A673 (cell line): ENCODE results near the gene RBM19. TPM values are rescaled to one million over a fixed set of nuclear protein-coding genes. Genes with fewer than 3 reads are reported as not detected.

Experiments
- BruUV-seq: library from RNA; stranded (reverse); fragments of 400-500 nt; replicated peaks from 2 replicates; lab custom pipeline; 2021; lab: Mats Ljungman, UMichigan
- CTCF ChIA-PET: fragments of 300-600 bp; sonication (Branson Sonifier 250); formaldehyde crosslinking; loops from one replicate; lab custom pipeline; 2022; ENCODE audit warnings: antibody characterized with exemption; lab: Charles Lee
- POLR2A ChIA-PET: fragments of 300-600 bp; sonication (Branson Sonifier 250); formaldehyde crosslinking; loops from one replicate; lab custom pipeline; 2022; ENCODE audit warnings: antibody characterized with exemption; ENCODE audit not compliant: low non-redundant PET; lab: Charles Lee
- DNase-seq: peaks from one replicate; pipeline ENCODE4 v3.0.0-alpha.2; 2015; ENCODE audit warnings: low spot score
- H3K27ac ChIP-seq: fragments of 200-600 bp; sonication (generic); 2 replicates; pipeline ENCODE4 v1.5.1; 2016; ENCODE audit warnings: mixed run types, low read depth, mild to moderate bottlenecking, mixed read lengths, antibody characterized with exemption, low read length; ENCODE audit not compliant: poor library complexity, severe bottlenecking
- H3K27me3 ChIP-seq: fragments of 200-600 bp; sonication (generic); replicated peaks from 2 replicates; pipeline ENCODE4 v1.6.1; 2017; ENCODE audit warnings: mixed run types, low read depth, mild to moderate bottlenecking, mixed read lengths, antibody characterized with exemption, low read length; ENCODE audit not compliant: insufficient read depth, poor library complexity
- H3K36me3 ChIP-seq: fragments of 200-600 bp; sonication (generic); 2 replicates; pipeline ENCODE4 v1.6.1; 2016; ENCODE audit warnings: mixed run types, mild to moderate bottlenecking, mixed read lengths, antibody characterized with exemption, low read length; ENCODE audit not compliant: insufficient read depth, poor library complexity, severe bottlenecking
- H3K4me1 ChIP-seq: fragments of 200-600 bp; sonication (generic); 2 replicates; pipeline ENCODE4 v1.6.1; 2017; ENCODE audit warnings: mixed run types, mild to moderate bottlenecking, mixed read lengths, antibody characterized with exemption, low read length; ENCODE audit not compliant: insufficient read depth, poor library complexity, severe bottlenecking
- H3K4me3 ChIP-seq: fragments of 200-600 bp; sonication (generic); 2 replicates; pipeline ENCODE4 v1.5.1; 2016; ENCODE audit warnings: low read depth, mixed run types, mild to moderate bottlenecking, mixed read lengths, low read length; ENCODE audit not compliant: poor library complexity, severe bottlenecking
- H3K9me3 ChIP-seq: fragments of 200-600 bp; sonication (generic); 2 replicates; pipeline ENCODE4 v1.6.1; 2016; ENCODE audit warnings: mixed run types, low read depth, mild to moderate bottlenecking, mixed read lengths, antibody characterized with exemption, low read length; ENCODE audit not compliant: poor library complexity, severe bottlenecking
- CTCF ChIP-seq: fragments of 300-800, 200-600 bp; sonication (generic); conservative IDR thresholded peaks from 2 replicates; pipeline ENCODE4 v1.5.1; 2017; ENCODE audit warnings: low read depth, mild to moderate bottlenecking, antibody characterized with exemption, low read length, moderate library complexity, mixed read lengths
- EZH2 ChIP-seq: fragments of 200-600 bp; sonication (generic); IDR thresholded peaks from 2 replicates; pipeline ENCODE4 v1.6.1; 2017; ENCODE audit warnings: borderline replicate concordance, low read depth, mild to moderate bottlenecking, mixed read lengths, antibody characterized with exemption, low read length; ENCODE audit not compliant: poor library complexity, severe bottlenecking
- intact Hi-C: fragments of 100-400 bp; cut with micrococcal nuclease; formaldehyde crosslinking; loops from one replicate; pipeline ENCODE4 v1.10.0; 2022; ENCODE audit not compliant: unreplicated experiment
- total RNA-seq: library from RNA; stranded (reverse); gene quantifications from 2 replicates; pipeline ENCODE4 v1.2.3, GENCODE V29; 2021

The RBM19 gene
- total RNA-seq, 1 experiment from 2014 or later: 47.1 TPM

GRCh38 chr12:113942209-113942608 is 23.9 kb downstream of the RBM19 start:
- ChIA-PET CTCF (no interaction called here), POLR2A (no interaction called here)
- TF ChIP-seq EZH2 (no peak), CTCF (no peak)
- no peak overlapping the region for H3K27ac ChIP-seq
- no TSS peak for BruUV-seq
- peaks cover 11% of the 10 kb centered on the region for H3K36me3 ChIP-seq
- no peaks in the 10 kb centered on the region for H3K4me1 ChIP-seq
- no peaks in the 10 kb centered on the region for H3K27me3 ChIP-seq
- no peak overlapping the region for H3K4me3 ChIP-seq
- intact Hi-C loops: no loop called here
- no peaks in the 10 kb centered on the region for H3K9me3 ChIP-seq
- DNase-seq: no peak

- ChIA-PET POLR2A (no interaction called here), CTCF (no interaction called here)
- no peak for DNase-seq
- TF ChIP-seq CTCF (no peak), EZH2 (no peak)
- Histone ChIP-seq H3K4me1 (no peaks in the 10 kb centered on the region), H3K4me3 (no peak overlapping the region), H3K27me3 (no peaks in the 10 kb centered on the region), H3K36me3 (peaks cover 15% of the 10 kb centered on the region), H3K27ac (no peak overlapping the region), H3K9me3 (no peaks in the 10 kb centered on the region)
- no TSS peak for BruUV-seq
- intact Hi-C loops: no loop called here
Measured at GRCh38 chr12:113941208-113941486, 25.0 kb downstream of the RBM19 start.

DNA sequence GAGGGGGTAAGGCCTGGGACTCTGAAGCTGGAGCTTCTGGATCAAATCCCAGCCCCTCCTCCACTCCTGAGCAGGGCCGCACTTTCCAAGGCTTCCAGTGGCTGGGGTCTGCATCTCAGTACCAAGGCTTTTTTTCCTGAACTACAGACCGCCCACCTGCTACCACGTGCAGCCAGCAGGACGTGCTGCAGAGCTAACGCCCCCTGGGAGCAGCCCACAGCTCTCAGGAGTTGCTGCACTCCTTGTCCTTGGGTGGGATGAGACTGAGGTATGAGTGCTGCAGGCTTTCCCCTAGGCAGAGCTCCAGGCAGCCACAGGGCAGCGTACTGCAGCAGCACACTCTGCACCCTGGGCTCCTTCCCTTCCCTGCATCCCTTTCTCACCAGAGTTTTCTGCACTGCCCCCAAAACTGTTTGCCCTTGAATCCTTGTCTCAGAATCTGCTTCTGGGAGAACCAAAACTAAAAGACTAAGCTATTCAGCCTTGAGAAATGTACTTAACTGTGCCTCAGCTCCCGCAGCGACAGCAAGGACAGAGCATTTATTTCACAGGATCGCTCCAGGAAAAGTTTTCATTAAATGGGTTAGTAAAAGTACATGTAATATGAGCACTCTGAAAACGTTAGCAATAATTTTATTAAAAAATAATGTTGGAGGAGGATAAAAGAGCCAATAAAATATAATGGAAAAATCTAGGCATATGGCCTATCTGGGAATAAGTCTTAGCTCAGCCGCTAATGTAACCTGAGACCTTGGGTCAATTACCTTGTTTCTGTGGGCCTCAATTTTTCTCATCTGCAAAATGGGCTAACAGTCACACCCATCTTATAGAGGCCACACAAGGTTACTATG is 25.5 kb downstream of the RBM19 start:
- no peak for DNase-seq
- no peak for TF ChIP-seq CTCF
- TF ChIP-seq EZH2: no peak
- CTCF ChIA-PET: interaction anchor here (0.5 kb wide), 1 partner anchor 22 kb away, joined by 3 read pairs; no protein-coding TSS in a partner anchor
- intact Hi-C loops: no loop called here
- POLR2A ChIA-PET: no interaction called here
- no peak overlapping the region for H3K4me3 ChIP-seq
- no peaks in the 10 kb centered on the region for H3K27me3 ChIP-seq
- H3K36me3 ChIP-seq: peaks cover 17% of the 10 kb centered on the region
- H3K4me1 ChIP-seq: no peaks in the 10 kb centered on the region
- H3K27ac ChIP-seq: no peak overlapping the region
- no TSS peak for BruUV-seq
- H3K9me3 ChIP-seq: no peaks in the 10 kb centered on the region
